ENCODE results near the gene SLC22A4.

DNA sequence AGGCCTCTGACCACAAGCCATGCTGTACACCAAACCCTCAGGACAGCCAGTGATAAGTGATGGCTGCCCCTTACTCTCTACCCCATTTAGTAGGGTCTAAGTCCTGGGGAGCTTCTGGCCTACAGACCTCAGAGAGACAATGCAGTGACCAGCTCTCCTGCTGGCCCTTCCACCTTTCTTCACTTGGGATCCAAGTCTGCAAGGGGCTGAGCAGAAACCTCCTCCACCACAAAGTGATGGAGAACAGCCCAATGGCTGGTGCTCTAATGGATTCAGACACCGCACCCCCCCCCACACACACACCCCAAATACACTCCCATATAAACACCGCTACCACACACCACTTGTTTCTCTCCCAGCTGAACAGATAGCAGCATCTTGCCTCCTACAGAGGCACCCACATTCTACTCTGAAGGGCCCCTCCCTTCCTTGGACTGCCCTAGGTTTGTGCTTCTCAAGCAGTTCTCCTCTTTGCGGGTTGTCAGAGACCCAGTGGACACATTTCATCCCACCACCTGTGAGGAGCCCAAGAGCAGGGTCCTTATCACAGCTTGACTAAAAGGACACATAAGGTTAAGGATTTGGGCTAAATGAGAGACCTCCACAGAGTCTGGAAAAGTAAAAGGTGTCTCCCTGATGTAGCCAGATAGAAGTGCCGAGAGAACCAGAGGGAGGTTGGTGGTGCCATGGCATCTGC lies 38.0 kb upstream of the SLC22A4 start:
- TF ChIP-seq CTCF (IDR thresholded peaks at IDR 0.05) (no peak), ZFX (IDR thresholded peaks at IDR 0.05; ENCODE audit: borderline replicate concordance) (no peak)

All from 22Rv1 (cell line).